ENCODE results near the gene RMND5B. TPM values are rescaled to one million over a fixed set of nuclear protein-coding genes. Genes with fewer than 3 reads are reported as not detected.
"Not testable (repeated sequence)": the region's sequence is repeated elsewhere in the genome, so short reads cannot be mapped to it uniquely, and the experiment has no call there.

The RMND5B gene
- total and polyA plus RNA-seq, 2 experiments from 2014 or later = 27.2 to 42.2 TPM

DNA sequence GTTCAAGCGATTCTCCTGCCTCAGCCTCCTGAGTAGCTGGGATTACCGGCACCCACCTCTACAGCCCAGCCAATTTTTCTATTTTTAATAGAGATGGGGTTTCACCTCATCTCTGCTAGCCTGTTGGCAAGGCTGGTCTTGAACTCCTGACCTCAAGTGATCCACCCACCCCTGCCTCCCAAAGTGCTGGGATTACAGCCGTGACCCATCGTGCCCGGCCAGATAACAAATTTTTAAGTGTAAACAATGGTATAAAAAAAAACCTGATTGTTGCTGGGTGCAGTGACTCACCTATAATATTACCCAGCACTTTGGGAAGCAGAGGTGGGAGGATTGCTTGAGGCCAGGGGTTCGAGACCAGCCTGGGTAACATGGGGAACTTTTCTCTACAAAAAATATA lies 45.5 kb upstream of the RMND5B start:
- DNase-seq (ENCODE audit: low spot score) = no peak
- H3K36me3 ChIP-seq (replicated peaks; ENCODE audit: insufficient read depth, low read depth) = no peaks in the 10 kb centered on the region
- H3K27me3 ChIP-seq = no peaks in the 10 kb centered on the region

DNA sequence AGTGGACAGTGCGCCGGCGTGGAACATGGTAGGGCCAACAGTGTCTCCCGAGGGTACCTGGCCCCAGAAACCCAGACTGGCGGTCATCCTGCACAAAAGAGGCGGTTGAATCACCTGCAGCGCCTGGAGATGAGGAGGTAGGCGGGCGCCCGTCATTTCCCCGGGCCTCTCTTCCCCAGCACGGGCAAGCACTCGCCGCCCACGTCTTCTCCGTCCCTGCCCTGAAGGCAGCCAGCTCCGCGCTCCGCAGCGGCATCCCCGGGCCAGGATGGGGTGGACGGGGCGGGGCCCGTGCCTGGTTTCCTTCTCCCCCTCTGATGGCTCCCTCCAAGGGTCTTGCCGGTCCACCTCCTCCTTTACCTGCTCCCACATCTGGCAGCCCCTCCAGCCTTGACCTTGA lies 44.5 kb upstream of the RMND5B start:
- H3K4me3 ChIP-seq = no peak overlapping the region
- 70% methylated on average over 25 of the region's 25 CpGs for WGBS (ENCODE audit: low lambda C conversion rate, missing lambda C conversion rate)
- no peaks in the 10 kb centered on the region for H3K79me2 ChIP-seq
- no peak for TF ChIP-seq EZH2 (IDR thresholded peaks at IDR 0.05; ENCODE audit: borderline replicate concordance)
- TF ChIP-seq EZH2phosphoT487 (IDR thresholded peaks at IDR 0.05; ENCODE audit: low read depth, severe bottlenecking, unreplicated experiment) = no peak
- TF ChIP-seq, protein P1, sequence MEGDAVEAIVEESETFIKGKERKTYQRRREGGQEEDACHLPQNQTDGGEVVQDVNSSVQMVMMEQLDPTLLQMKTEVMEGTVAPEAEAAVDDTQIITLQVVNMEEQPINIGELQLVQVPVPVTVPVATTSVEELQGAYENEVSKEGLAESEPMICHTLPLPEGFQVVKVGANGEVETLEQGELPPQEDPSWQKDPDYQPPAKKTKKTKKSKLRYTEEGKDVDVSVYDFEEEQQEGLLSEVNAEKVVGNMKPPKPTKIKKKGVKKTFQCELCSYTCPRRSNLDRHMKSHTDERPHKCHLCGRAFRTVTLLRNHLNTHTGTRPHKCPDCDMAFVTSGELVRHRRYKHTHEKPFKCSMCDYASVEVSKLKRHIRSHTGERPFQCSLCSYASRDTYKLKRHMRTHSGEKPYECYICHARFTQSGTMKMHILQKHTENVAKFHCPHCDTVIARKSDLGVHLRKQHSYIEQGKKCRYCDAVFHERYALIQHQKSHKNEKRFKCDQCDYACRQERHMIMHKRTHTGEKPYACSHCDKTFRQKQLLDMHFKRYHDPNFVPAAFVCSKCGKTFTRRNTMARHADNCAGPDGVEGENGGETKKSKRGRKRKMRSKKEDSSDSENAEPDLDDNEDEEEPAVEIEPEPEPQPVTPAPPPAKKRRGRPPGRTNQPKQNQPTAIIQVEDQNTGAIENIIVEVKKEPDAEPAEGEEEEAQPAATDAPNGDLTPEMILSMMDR (IDR thresholded peaks at IDR 0.05; ENCODE audit: poor library complexity) = no peak
- H3K4me2 ChIP-seq = no peak overlapping the region
- H3K4me1 ChIP-seq (ENCODE audit: insufficient read depth) = no peaks in the 10 kb centered on the region
- no peaks in the 10 kb centered on the region for H4K20me1 ChIP-seq (ENCODE audit: insufficient read depth, poor library complexity, severe bottlenecking)
- DNase-seq (ENCODE audit: low spot score) = no peak
- H2AFZ ChIP-seq = no peak overlapping the region
- no peak overlapping the region for H3K27ac ChIP-seq
- no peaks in the 10 kb centered on the region for H3K27me3 ChIP-seq
- H3K36me3 ChIP-seq (replicated peaks; ENCODE audit: insufficient read depth, low read depth) = no peaks in the 10 kb centered on the region
- H3K9me2 ChIP-seq (replicated peaks; ENCODE audit: insufficient read depth) = no peaks in the 10 kb centered on the region
- H3K9me3 ChIP-seq (ENCODE audit: low read depth) = no peaks in the 10 kb centered on the region

More for the DNA sequence above, 45.5 kb upstream of the RMND5B start:
- WGBS (ENCODE audit: low lambda C conversion rate, missing lambda C conversion rate) = 72% methylated on average over 6 of the region's 6 CpGs
- no peak overlapping the region for H2AFZ ChIP-seq
- H3K27ac ChIP-seq = no peak overlapping the region
- no peaks in the 10 kb centered on the region for H3K9me2 ChIP-seq (replicated peaks; ENCODE audit: insufficient read depth)
- H3K4me1 ChIP-seq (ENCODE audit: insufficient read depth) = no peaks in the 10 kb centered on the region
- no peak overlapping the region for H3K4me3 ChIP-seq
- no peak overlapping the region for H3K4me2 ChIP-seq
- no peaks in the 10 kb centered on the region for H3K79me2 ChIP-seq
- TF ChIP-seq EZH2phosphoT487 (IDR thresholded peaks at IDR 0.05; ENCODE audit: low read depth, severe bottlenecking, unreplicated experiment) (no peak), EZH2 (IDR thresholded peaks at IDR 0.05; ENCODE audit: borderline replicate concordance) (no peak)
- TF ChIP-seq, protein P1 (IDR thresholded peaks at IDR 0.05; ENCODE audit: poor library complexity) = no peak
- no peaks in the 10 kb centered on the region for H4K20me1 ChIP-seq (ENCODE audit: insufficient read depth, poor library complexity, severe bottlenecking)
- H3K9me3 ChIP-seq (ENCODE audit: low read depth) = no peaks in the 10 kb centered on the region

DNA sequence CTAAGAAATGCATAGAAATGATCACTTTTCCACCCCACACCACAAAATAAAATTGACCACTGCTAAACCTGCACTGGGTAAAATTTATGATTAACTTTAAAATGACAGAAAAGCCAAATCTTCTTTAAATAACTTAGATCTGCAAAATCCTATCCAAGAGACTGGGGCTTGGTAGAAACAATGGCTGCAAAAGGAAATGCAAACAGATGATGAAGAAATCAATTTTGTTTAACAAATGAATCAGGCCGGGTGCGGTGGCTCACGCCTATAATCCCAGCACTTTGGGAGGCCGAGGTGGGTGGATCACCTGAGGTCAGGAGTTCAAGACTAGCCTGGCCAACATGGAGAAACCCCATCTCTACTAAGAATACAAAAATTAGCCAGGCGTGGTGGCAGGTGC lies 43.6 kb upstream of the RMND5B start:
- not testable (repeated sequence) for DNase-seq (ENCODE audit: low spot score); H2AFZ ChIP-seq; H3K27ac ChIP-seq; H3K9me2 ChIP-seq (replicated peaks; ENCODE audit: insufficient read depth); H3K79me2 ChIP-seq; H3K36me3 ChIP-seq (replicated peaks; ENCODE audit: insufficient read depth, low read depth); H3K27me3 ChIP-seq; H3K4me1 ChIP-seq (ENCODE audit: insufficient read depth); H3K4me3 ChIP-seq; H3K4me2 ChIP-seq; H4K20me1 ChIP-seq (ENCODE audit: insufficient read depth, poor library complexity, severe bottlenecking); H3K9me3 ChIP-seq (ENCODE audit: low read depth)
- 72% methylated on average over 5 of the region's 5 CpGs for WGBS (ENCODE audit: low lambda C conversion rate, missing lambda C conversion rate)

DNA sequence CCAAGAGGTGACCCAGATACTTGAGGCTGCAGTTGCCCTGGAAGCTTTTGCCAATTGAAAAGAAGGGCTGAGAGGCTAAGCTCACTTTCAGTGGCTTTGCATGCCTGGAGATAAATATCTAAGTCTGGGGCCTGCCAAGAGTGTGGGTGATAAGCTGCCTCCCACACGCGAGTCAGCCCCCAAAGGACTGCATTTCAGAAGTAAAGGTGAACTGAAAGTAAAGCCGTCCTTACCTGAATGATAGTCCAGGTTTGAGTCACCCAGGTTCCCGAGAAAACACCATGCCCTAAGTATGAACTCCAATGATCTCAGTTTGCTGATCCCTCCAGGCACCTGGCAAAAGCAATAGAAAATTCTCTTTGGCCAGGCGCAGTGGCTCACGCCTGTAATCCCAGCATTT lies 40.0 kb upstream of the RMND5B start:
- DNase-seq (ENCODE audit: low spot score) = no peak
- Histone ChIP-seq H3K4me3 (no peak overlapping the region), H3K27ac (no peak overlapping the region), H3K27me3 (no peaks in the 10 kb centered on the region), H3K36me3 (replicated peaks; ENCODE audit: insufficient read depth, low read depth) (no peaks in the 10 kb centered on the region), H3K9me2 (replicated peaks; ENCODE audit: insufficient read depth) (no peaks in the 10 kb centered on the region), H3K79me2 (no peaks in the 10 kb centered on the region), H3K9me3 (ENCODE audit: low read depth) (no peaks in the 10 kb centered on the region), H2AFZ (no peak overlapping the region), H3K4me1 (ENCODE audit: insufficient read depth) (no peaks in the 10 kb centered on the region), H4K20me1 (ENCODE audit: insufficient read depth, poor library complexity, severe bottlenecking) (no peaks in the 10 kb centered on the region), H3K4me2 (no peak overlapping the region)
- 78% methylated on average over 6 of the region's 6 CpGs for WGBS (ENCODE audit: low lambda C conversion rate, missing lambda C conversion rate)
- no peak for TF ChIP-seq EZH2phosphoT487 (IDR thresholded peaks at IDR 0.05; ENCODE audit: low read depth, severe bottlenecking, unreplicated experiment)
- no peak for TF ChIP-seq EZH2 (IDR thresholded peaks at IDR 0.05; ENCODE audit: borderline replicate concordance)
- TF ChIP-seq, protein P1 (IDR thresholded peaks at IDR 0.05; ENCODE audit: poor library complexity) = no peak

Data from hepatocyte (in vitro differentiated cells).